SK-N-SH (cell line): ENCODE data around the gene PIEZO2.

Experiments
- CHD2 ChIP-seq: fragments of 150-350 bp; IDR thresholded peaks from 2 replicates; pipeline ENCODE4 v1.6.1; 2018; ENCODE audit warnings: low read length; ENCODE audit not compliant: partially characterized antibody
- CTCF ChIP-seq: fragments of 200-600 bp; sonication (generic); IDR thresholded peaks from 2 replicates; pipeline ENCODE4 v1.6.1; 2017; ENCODE audit warnings: antibody characterized with exemption, mild to moderate bottlenecking, moderate library complexity
- ELF1 ChIP-seq: IDR thresholded peaks from 2 replicates; pipeline ENCODE4 v1.4.0; 2012
- EP300 ChIP-seq, 2 experiments: IDR thresholded peaks; 2 replicates each; pipeline versions ENCODE4 v1.4.0 to v1.6.1; 2012; ENCODE audit warnings: borderline replicate concordance in 1 of 2, low read depth in 1 of 2, low read length in 1 of 2
- MAX ChIP-seq: IDR thresholded peaks from 2 replicates; pipeline ENCODE4 v1.4.0; 2012; ENCODE audit warnings: low read depth
- PBX3 ChIP-seq: IDR thresholded peaks from 2 replicates; pipeline ENCODE4; 2012
- RCOR1 ChIP-seq: fragments of 150-350 bp; IDR thresholded peaks from 2 replicates; pipeline ENCODE4 v1.6.1; 2017; ENCODE audit warnings: antibody characterized with exemption, low read length
- REST ChIP-seq: IDR thresholded peaks from 2 replicates; pipeline ENCODE4 v1.6.1; 2012; ENCODE audit warnings: mild to moderate bottlenecking, low read depth, low read length, moderate library complexity
- SIN3A ChIP-seq: IDR thresholded peaks from 2 replicates; pipeline ENCODE4 v1.6.1; 2012; ENCODE audit warnings: low read depth, mild to moderate bottlenecking, low read length, moderate library complexity, borderline replicate concordance
- USF2 ChIP-seq: fragments of 150-350 bp; IDR thresholded peaks from 2 replicates; pipeline ENCODE4 v1.6.1; 2017; ENCODE audit warnings: antibody characterized with exemption, low read length, low read depth, borderline replicate concordance

- no peak for TF ChIP-seq CHD2
- no peak for TF ChIP-seq REST
- no peak for TF ChIP-seq USF2
- no peak for TF ChIP-seq CTCF
- TF ChIP-seq ELF1: no peak
- TF ChIP-seq SIN3A: no peak
- no peak for TF ChIP-seq EP300 (IDR thresholded peaks at IDR 0.05; ENCODE audit: borderline replicate concordance in 1 of 2, low read depth in 1 of 2, low read length in 1 of 2)
- no peak for TF ChIP-seq PBX3
- no peak for TF ChIP-seq MAX
- TF ChIP-seq RCOR1: no peak
These were observed 5.8 kb upstream of the PIEZO2 start for GRCh38 chr18:11155034-11155759.
